Measurements from ENCODE around the gene EVC. TPM values are rescaled to one million over a fixed set of nuclear protein-coding genes. Genes with fewer than 3 reads are reported as not detected.
A peak's percentile ranks its signal among the peaks of the same experiment; 100 is the strongest.

The EVC gene
- total RNA-seq, 1 donor from 2014 or later = 9.5 TPM

GRCh38 chr4:5709207-5709575 is 1.8 kb upstream of the EVC start:
- Histone ChIP-seq H3K36me3 (ENCODE audit: control insufficient read depth, insufficient read depth, low read length) (peaks cover 1% of the 10 kb centered on the region), H3K4me3 (ENCODE audit: low read depth, low read length) (no peak overlapping the region), H3K27me3 (ENCODE audit: control insufficient read depth, insufficient read depth, low read length) (no peaks in the 10 kb centered on the region)
- no peak for TF ChIP-seq CTCF (IDR thresholded peaks at IDR 0.05; ENCODE audit: insufficient read depth, low read length, severe bottlenecking)
- DNase-seq (ENCODE audit: low read depth) (no peak), FAIRE-seq (no peak)

- peak; percentile 50 for TF ChIP-seq CTCF (IDR thresholded peaks at IDR 0.05; ENCODE audit: insufficient read depth, low read length, severe bottlenecking)
- H3K36me3 ChIP-seq (ENCODE audit: control insufficient read depth, insufficient read depth, low read length) = no peaks in the 10 kb centered on the region
- DNase-seq (ENCODE audit: low read depth) (peak; percentile 42), FAIRE-seq (no peak)
- peak overlapping the region; percentile 51 for H3K4me3 ChIP-seq (ENCODE audit: low read depth, low read length)
- H3K27me3 ChIP-seq (ENCODE audit: control insufficient read depth, insufficient read depth, low read length) = no peaks in the 10 kb centered on the region
Measured at GRCh38 chr4:5710065-5710960, 688 bp upstream of the EVC start.

GRCh38 chr4:5711479-5712184 is 631 bp downstream of the EVC start:
- Histone ChIP-seq H3K36me3 (ENCODE audit: control insufficient read depth, insufficient read depth, low read length) (no peaks in the 10 kb centered on the region), H3K4me3 (ENCODE audit: low read depth, low read length) (peak overlapping the region; percentile 51), H3K27me3 (ENCODE audit: control insufficient read depth, insufficient read depth, low read length) (no peaks in the 10 kb centered on the region)
- DNase-seq (ENCODE audit: low read depth) (peak; percentile 17), FAIRE-seq (no peak)
- no peak for TF ChIP-seq CTCF (IDR thresholded peaks at IDR 0.05; ENCODE audit: insufficient read depth, low read length, severe bottlenecking)

GRCh38 chr4:5712517-5712916 is 1.5 kb downstream of the EVC start:
- no peak for TF ChIP-seq CTCF (IDR thresholded peaks at IDR 0.05; ENCODE audit: insufficient read depth, low read length, severe bottlenecking)
- FAIRE-seq (no peak), DNase-seq (ENCODE audit: low read depth) (peak; percentile 64)
- no peaks in the 10 kb centered on the region for H3K36me3 ChIP-seq (ENCODE audit: control insufficient read depth, insufficient read depth, low read length)
- H3K27me3 ChIP-seq (ENCODE audit: control insufficient read depth, insufficient read depth, low read length) = no peaks in the 10 kb centered on the region
- no peak overlapping the region for H3K4me3 ChIP-seq (ENCODE audit: low read depth, low read length)

GRCh38 chr4:5712931-5713330 is 1.9 kb downstream of the EVC start:
- no peak for TF ChIP-seq CTCF (IDR thresholded peaks at IDR 0.05; ENCODE audit: insufficient read depth, low read length, severe bottlenecking)
- Histone ChIP-seq H3K4me3 (ENCODE audit: low read depth, low read length) (no peak overlapping the region), H3K27me3 (ENCODE audit: control insufficient read depth, insufficient read depth, low read length) (no peaks in the 10 kb centered on the region), H3K36me3 (ENCODE audit: control insufficient read depth, insufficient read depth, low read length) (no peaks in the 10 kb centered on the region)
- FAIRE-seq (peak; percentile 7), DNase-seq (ENCODE audit: low read depth) (no peak)
